ENCODE measurements around the gene TMED8. TPM values are rescaled to one million over a fixed set of nuclear protein-coding genes. Genes with fewer than 3 reads are reported as not detected.

TMED8 gene
- total RNA-seq, 1 experiment from 2014 or later, result 21.2 TPM

DNA sequence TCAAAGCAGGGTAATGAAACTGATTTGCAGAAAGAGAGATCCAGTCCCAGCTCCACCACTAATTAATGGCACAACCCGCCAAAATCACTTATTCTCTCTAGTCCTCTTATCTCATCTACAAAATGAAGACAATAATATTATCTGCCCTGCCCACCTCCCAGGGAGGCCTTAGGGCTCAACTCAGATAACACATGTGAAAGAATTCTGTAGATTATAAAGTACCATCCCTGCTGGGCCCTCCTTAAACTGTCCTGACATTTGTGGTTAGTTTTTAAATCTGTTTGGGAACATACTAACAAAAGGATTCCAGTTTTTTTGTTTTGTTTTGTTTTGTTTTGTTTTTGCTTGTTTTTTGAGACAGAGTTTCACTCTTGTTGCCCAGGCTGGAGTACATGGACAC, 63.5 kb downstream of the TMED8 start:
- CTCF ChIA-PET, result interaction anchor here (3.9 to 5.0 kb wide), 2 partner anchors 10 to 160 kb away, joined by 89 to 112 read pairs; no protein-coding TSS in a partner anchor
- H4K20me1 ChIP-seq (ENCODE audit: insufficient read depth), result no peaks in the 10 kb centered on the region
- H3K4me2 ChIP-seq (ENCODE audit: low read length), result no peak overlapping the region
- H2AFZ ChIP-seq (ENCODE audit: low read depth, low read length, poor library complexity, severe bottlenecking), result no peak overlapping the region
- no peak overlapping the region for H3K9ac ChIP-seq (ENCODE audit: low read length)
- no TSS peak for BruUV-seq (replicated peaks)
- no peak overlapping the region for H3K27ac ChIP-seq (ENCODE audit: low read depth, low read length)
- H3K27me3 ChIP-seq (ENCODE audit: insufficient read depth, low read length), result no peaks in the 10 kb centered on the region
- no peaks in the 10 kb centered on the region for H3K9me2 ChIP-seq (ENCODE audit: insufficient read depth)
- no peak for TF ChIP-seq SP1 (IDR thresholded peaks at IDR 0.05; ENCODE audit: low read depth)
- TF ChIP-seq, protein P1, sequence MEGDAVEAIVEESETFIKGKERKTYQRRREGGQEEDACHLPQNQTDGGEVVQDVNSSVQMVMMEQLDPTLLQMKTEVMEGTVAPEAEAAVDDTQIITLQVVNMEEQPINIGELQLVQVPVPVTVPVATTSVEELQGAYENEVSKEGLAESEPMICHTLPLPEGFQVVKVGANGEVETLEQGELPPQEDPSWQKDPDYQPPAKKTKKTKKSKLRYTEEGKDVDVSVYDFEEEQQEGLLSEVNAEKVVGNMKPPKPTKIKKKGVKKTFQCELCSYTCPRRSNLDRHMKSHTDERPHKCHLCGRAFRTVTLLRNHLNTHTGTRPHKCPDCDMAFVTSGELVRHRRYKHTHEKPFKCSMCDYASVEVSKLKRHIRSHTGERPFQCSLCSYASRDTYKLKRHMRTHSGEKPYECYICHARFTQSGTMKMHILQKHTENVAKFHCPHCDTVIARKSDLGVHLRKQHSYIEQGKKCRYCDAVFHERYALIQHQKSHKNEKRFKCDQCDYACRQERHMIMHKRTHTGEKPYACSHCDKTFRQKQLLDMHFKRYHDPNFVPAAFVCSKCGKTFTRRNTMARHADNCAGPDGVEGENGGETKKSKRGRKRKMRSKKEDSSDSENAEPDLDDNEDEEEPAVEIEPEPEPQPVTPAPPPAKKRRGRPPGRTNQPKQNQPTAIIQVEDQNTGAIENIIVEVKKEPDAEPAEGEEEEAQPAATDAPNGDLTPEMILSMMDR (IDR thresholded peaks at IDR 0.05 in 2 of 3, conservative IDR thresholded peaks at IDR 0.05 in 1 of 3; ENCODE audit: borderline replicate concordance in 1 of 3, insufficient read depth in 1 of 3, low read depth in 2 of 3, low read length in 2 of 3), result no peak
- TF ChIP-seq, protein P2, sequence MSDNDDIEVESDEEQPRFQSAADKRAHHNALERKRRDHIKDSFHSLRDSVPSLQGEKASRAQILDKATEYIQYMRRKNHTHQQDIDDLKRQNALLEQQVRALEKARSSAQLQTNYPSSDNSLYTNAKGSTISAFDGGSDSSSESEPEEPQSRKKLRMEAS (IDR thresholded peaks at IDR 0.05), result no peak
- TF ChIP-seq POLR2AphosphoS5 (IDR thresholded peaks at IDR 0.05; ENCODE audit: low read depth, low read length), result no peak
- TF ChIP-seq, protein P3, sequence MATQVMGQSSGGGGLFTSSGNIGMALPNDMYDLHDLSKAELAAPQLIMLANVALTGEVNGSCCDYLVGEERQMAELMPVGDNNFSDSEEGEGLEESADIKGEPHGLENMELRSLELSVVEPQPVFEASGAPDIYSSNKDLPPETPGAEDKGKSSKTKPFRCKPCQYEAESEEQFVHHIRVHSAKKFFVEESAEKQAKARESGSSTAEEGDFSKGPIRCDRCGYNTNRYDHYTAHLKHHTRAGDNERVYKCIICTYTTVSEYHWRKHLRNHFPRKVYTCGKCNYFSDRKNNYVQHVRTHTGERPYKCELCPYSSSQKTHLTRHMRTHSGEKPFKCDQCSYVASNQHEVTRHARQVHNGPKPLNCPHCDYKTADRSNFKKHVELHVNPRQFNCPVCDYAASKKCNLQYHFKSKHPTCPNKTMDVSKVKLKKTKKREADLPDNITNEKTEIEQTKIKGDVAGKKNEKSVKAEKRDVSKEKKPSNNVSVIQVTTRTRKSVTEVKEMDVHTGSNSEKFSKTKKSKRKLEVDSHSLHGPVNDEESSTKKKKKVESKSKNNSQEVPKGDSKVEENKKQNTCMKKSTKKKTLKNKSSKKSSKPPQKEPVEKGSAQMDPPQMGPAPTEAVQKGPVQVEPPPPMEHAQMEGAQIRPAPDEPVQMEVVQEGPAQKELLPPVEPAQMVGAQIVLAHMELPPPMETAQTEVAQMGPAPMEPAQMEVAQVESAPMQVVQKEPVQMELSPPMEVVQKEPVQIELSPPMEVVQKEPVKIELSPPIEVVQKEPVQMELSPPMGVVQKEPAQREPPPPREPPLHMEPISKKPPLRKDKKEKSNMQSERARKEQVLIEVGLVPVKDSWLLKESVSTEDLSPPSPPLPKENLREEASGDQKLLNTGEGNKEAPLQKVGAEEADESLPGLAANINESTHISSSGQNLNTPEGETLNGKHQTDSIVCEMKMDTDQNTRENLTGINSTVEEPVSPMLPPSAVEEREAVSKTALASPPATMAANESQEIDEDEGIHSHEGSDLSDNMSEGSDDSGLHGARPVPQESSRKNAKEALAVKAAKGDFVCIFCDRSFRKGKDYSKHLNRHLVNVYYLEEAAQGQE (IDR thresholded peaks at IDR 0.05; ENCODE audit: low read depth), result no peak
- TF ChIP-seq ZNF274 (IDR thresholded peaks at IDR 0.05; ENCODE audit: low read depth, low read length), result no peak
- no peak for TF ChIP-seq CBX3 (IDR thresholded peaks at IDR 0.05; ENCODE audit: low read depth)
- no peak for TF ChIP-seq YY1 (IDR thresholded peaks at IDR 0.05; ENCODE audit: extremely low read depth, insufficient replicate concordance, low read depth, low read length)
- TF ChIP-seq, protein P4, sequence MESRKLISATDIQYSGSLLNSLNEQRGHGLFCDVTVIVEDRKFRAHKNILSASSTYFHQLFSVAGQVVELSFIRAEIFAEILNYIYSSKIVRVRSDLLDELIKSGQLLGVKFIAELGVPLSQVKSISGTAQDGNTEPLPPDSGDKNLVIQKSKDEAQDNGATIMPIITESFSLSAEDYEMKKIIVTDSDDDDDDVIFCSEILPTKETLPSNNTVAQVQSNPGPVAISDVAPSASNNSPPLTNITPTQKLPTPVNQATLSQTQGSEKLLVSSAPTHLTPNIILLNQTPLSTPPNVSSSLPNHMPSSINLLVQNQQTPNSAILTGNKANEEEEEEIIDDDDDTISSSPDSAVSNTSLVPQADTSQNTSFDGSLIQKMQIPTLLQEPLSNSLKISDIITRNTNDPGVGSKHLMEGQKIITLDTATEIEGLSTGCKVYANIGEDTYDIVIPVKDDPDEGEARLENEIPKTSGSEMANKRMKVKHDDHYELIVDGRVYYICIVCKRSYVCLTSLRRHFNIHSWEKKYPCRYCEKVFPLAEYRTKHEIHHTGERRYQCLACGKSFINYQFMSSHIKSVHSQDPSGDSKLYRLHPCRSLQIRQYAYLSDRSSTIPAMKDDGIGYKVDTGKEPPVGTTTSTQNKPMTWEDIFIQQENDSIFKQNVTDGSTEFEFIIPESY (IDR thresholded peaks at IDR 0.05; ENCODE audit: extremely low read depth, insufficient replicate concordance, low read length), result no peak
- TF ChIP-seq FOSL1 (IDR thresholded peaks at IDR 0.05; ENCODE audit: low read depth), result no peak
- TF ChIP-seq EZH2phosphoT487 (IDR thresholded peaks at IDR 0.05; ENCODE audit: borderline replicate concordance), result no peak
- peaks cover 8% of the 10 kb centered on the region; the same call in 1 of the 2 replicates for H3K79me2 ChIP-seq (ENCODE audit: insufficient read depth, low read length)
- H3K36me3 ChIP-seq (ENCODE audit: control insufficient read depth in 1 of 2, insufficient read depth in 2 of 2, low read length in 2 of 2), result no peaks in the 10 kb centered on the region
- RAD21 ChIA-PET (ENCODE audit: low non-redundant PET in 1 of 2, low total read pairs in 2 of 2, uncharacterized antibody in 2 of 2, unreplicated experiment in 2 of 2), result no interaction called here
- H3K9me3 ChIP-seq (ENCODE audit: control insufficient read depth in 1 of 2, insufficient read depth in 1 of 2, low read depth in 1 of 2, low read length in 2 of 2), result no peaks in the 10 kb centered on the region
- intact Hi-C loops (cut with micrococcal nuclease), result no loop called here
- POLR2A ChIA-PET, result no interaction called here
- ATAC-seq, result no peak
- no peak for DNase-seq (ENCODE audit: low read depth, low spot score)
- no peak overlapping the region for H3K4me3 ChIP-seq (replicated peaks in 1 of 2; ENCODE audit: low read depth in 1 of 2, low read length in 2 of 2)
- H3K4me1 ChIP-seq (ENCODE audit: control insufficient read depth in 1 of 2, insufficient read depth in 2 of 2, low read length in 2 of 2), result peaks cover 0 to 5% of the 10 kb centered on the region in 2 experiments; a peak in 1 of 4 replicates

Measured in HCT116 (cell line).